Gastroesophageal sphincter (tissue), 4 donors: ENCODE results near the gene ARHGEF37. TPM values are rescaled to one million over a fixed set of nuclear protein-coding genes. Genes with fewer than 3 reads are reported as not detected.
A peak's percentile ranks its signal among the peaks of the same experiment; 100 is the strongest.

Experiments used
- ATAC-seq: fragments of 150-250 bp; one replicate; pipeline ENCODE4 v1.9.1; 2016; ENCODE audit warnings: mild to moderate bottlenecking, moderate library complexity
- H3K27ac ChIP-seq, 4 donors: fragments of 200-600 bp; sonication (generic) in 3 of 4; 1 replicate in 3 of 4; 2 replicates in 1 of 4; pipeline ENCODE4 v1.5.1; 2016 to 2019
- H3K27me3 ChIP-seq: fragments of 200-600 bp; sonication (generic); one replicate; pipeline ENCODE4 v1.5.1; 2019
- H3K36me3 ChIP-seq, 2 donors: fragments of 200-600 bp; sonication (generic); one replicate each; pipeline ENCODE4 v1.5.1; 2019; ENCODE audit warnings: control low read depth in 1 of 2
- H3K4me1 ChIP-seq, 3 donors: fragments of 200-600 bp; sonication (generic); 1 replicate in 2 of 3; 2 replicates in 1 of 3; pipeline ENCODE4 v1.5.1; 2016 to 2019; ENCODE audit warnings: control low read depth in 2 of 3
- H3K4me3 ChIP-seq, 2 donors: fragments of 200-600 bp; sonication (generic); one replicate each; pipeline ENCODE4 v1.5.1; 2019; ENCODE audit warnings: mild to moderate bottlenecking in 1 of 2, moderate library complexity in 1 of 2
- H3K9me3 ChIP-seq, 3 donors: fragments of 200-600 bp; sonication (generic); one replicate each; pipeline ENCODE4 v1.5.1; 2017 to 2019; ENCODE audit warnings: control low read depth in 2 of 3
- CTCF ChIP-seq, 4 experiments: fragments of 200-600 bp in 2 of 4; fragments of 450-650 bp in 2 of 4; sonication (generic) in 1 of 4; IDR thresholded peaks; one replicate each; pipeline ENCODE4 v1.5.1; 2017 to 2019; ENCODE audit warnings: antibody characterized with exemption in 4 of 4, mild to moderate bottlenecking in 2 of 4, moderate library complexity in 2 of 4
- EP300 ChIP-seq: sonication (generic); formaldehyde crosslinking; IDR thresholded peaks from one replicate; pipeline ENCODE4 v1.6.1; 2017; ENCODE audit warnings: antibody characterized with exemption, mild to moderate bottlenecking
- POLR2A ChIP-seq, 2 donors: fragments of 450-650 bp; IDR thresholded peaks; one replicate each; pipeline ENCODE4 v1.6.1; 2017; ENCODE audit warnings: antibody characterized with exemption in 2 of 2, mild to moderate bottlenecking in 2 of 2, moderate library complexity in 1 of 2
- POLR2AphosphoS5 ChIP-seq: sonication (generic); formaldehyde crosslinking; IDR thresholded peaks from one replicate; pipeline ENCODE4 v1.6.1; 2017; ENCODE audit warnings: antibody characterized with exemption
- WGBS, 2 donors: methylation state at CpG; one replicate each; pipeline ENCODE4 v1.1.5; 2018; ENCODE audit warnings: low coverage in 1 of 2; 5-methylcytosine and 5-hydroxymethylcytosine counted together
- total RNA-seq, 4 donors: library from RNA; depleted of rRNA; stranded (reverse); fragments of >200 nt; gene quantifications; one replicate each; pipeline ENCODE4 v1.1.0, GENCODE V29; 2016

Gene ARHGEF37
- total RNA-seq, 4 donors from 2014 or later, result 13.5 to 30.6 (median 20.1) TPM

GRCh38 chr5:149541893-149542292 lies 39.4 kb upstream of the ARHGEF37 start:
- 51 to 76% methylated on average over 2 to 5 of the region's 6 CpGs for WGBS, 2 donors
- peak overlapping the region in 2 of 4 donors; percentile 17 to 25 for H3K27ac ChIP-seq
- H3K27me3 ChIP-seq, result no peaks in the 10 kb centered on the region
- no peaks in the 10 kb centered on the region for H3K9me3 ChIP-seq
- ATAC-seq, result no peak
- no peak for TF ChIP-seq POLR2A (IDR thresholded peaks at IDR 0.05)
- no peak for TF ChIP-seq POLR2AphosphoS5
- no peak for TF ChIP-seq EP300
- TF ChIP-seq CTCF (IDR thresholded peaks at IDR 0.05), result no peak
- H3K4me3 ChIP-seq, result no peak overlapping the region
- H3K36me3 ChIP-seq, result peaks cover 0 to 40% of the 10 kb centered on the region in 2 donors
- H3K4me1 ChIP-seq, result peaks cover 26 to 97% (median 44%) of the 10 kb centered on the region in 3 donors

GRCh38 chr5:149543361-149544027 lies 37.8 kb upstream of the ARHGEF37 start:
- Histone ChIP-seq H3K27me3 (no peaks in the 10 kb centered on the region), H3K27ac (peak overlapping the region; percentile 64 to 99 (median 78)), H3K4me3 (no peak overlapping the region), H3K4me1 (peaks cover 25 to 98% (median 44%) of the 10 kb centered on the region in 3 donors), H3K9me3 (no peaks in the 10 kb centered on the region), H3K36me3 (peaks cover 0 to 41% of the 10 kb centered on the region in 2 donors)
- WGBS, 2 donors, result 8 to 17% methylated on average over 5 to 8 of the region's 8 CpGs
- ATAC-seq, result no peak
- TF ChIP-seq POLR2A (IDR thresholded peaks at IDR 0.05) (no peak), CTCF (IDR thresholded peaks at IDR 0.05) (no peak), EP300 (no peak), POLR2AphosphoS5 (peak; percentile 1)

- 69 to 74% methylated on average over 3 of the region's 3 CpGs for WGBS, 2 donors
- Histone ChIP-seq H3K27me3 (no peaks in the 10 kb centered on the region), H3K4me1 (peaks cover 25 to 98% (median 46%) of the 10 kb centered on the region in 3 donors), H3K4me3 (no peak overlapping the region), H3K36me3 (peaks cover 0 to 42% of the 10 kb centered on the region in 2 donors), H3K27ac (peak overlapping the region in 3 of 4 donors; percentile 64 to 99 (median 89)), H3K9me3 (no peaks in the 10 kb centered on the region)
- ATAC-seq, result peak; percentile 20
- TF ChIP-seq EP300 (no peak), CTCF (IDR thresholded peaks at IDR 0.05) (no peak), POLR2AphosphoS5 (no peak)
Measured at GRCh38 chr5:149544028-149544420, 37.3 kb upstream of the ARHGEF37 start.

GRCh38 chr5:149545327-149545726 lies 36.0 kb upstream of the ARHGEF37 start:
- Histone ChIP-seq H3K4me3 (no peak overlapping the region), H3K27me3 (no peaks in the 10 kb centered on the region), H3K9me3 (no peaks in the 10 kb centered on the region), H3K27ac (peak overlapping the region in 2 of 4 donors; percentile 89 to 99), H3K4me1 (peaks cover 19 to 90% (median 36%) of the 10 kb centered on the region in 3 donors), H3K36me3 (peaks cover 0 to 42% of the 10 kb centered on the region in 2 donors)
- peak; percentile 41 for TF ChIP-seq POLR2AphosphoS5
- no peak for TF ChIP-seq POLR2A (IDR thresholded peaks at IDR 0.05)
- WGBS, 2 donors, result 60% methylated on average over 1 of the region's 6 CpGs; no CpG with 5 or more reads in 1 of the 2 donors
- ATAC-seq, result no peak

- no peak for ATAC-seq
- peaks cover 19 to 76% (median 29%) of the 10 kb centered on the region in 3 donors for H3K4me1 ChIP-seq
- peak overlapping the region; percentile 9 to 99 (median 59) for H3K27ac ChIP-seq
- TF ChIP-seq POLR2A (IDR thresholded peaks at IDR 0.05) (no peak), POLR2AphosphoS5 (peak; percentile 3)
- peaks cover 0 to 42% of the 10 kb centered on the region in 2 donors for H3K36me3 ChIP-seq
- peak overlapping the region in 1 of 2 donors; percentile 72 for H3K4me3 ChIP-seq
- no peaks in the 10 kb centered on the region for H3K27me3 ChIP-seq
- H3K9me3 ChIP-seq, result no peaks in the 10 kb centered on the region
Measured at GRCh38 chr5:149546974-149547373, 34.3 kb upstream of the ARHGEF37 start.
